ENCODE results near the gene CYP39A1.

CYP39A1 gene

GRCh38 chr6:46528961-46529750 lies 123.5 kb downstream of the CYP39A1 start:
- H2BK15ac ChIP-seq (ENCODE audit: low read length) = no peak overlapping the region
- no peak overlapping the region for H2BK12ac ChIP-seq (ENCODE audit: low read length)
- no peak overlapping the region for H2AFZ ChIP-seq (ENCODE audit: low read length)
- DNase-seq (ENCODE audit: low spot score) = no peak
- no peak overlapping the region for H3K23ac ChIP-seq (ENCODE audit: low read depth, low read length, poor library complexity)
- H3K18ac ChIP-seq (ENCODE audit: low read length) = no peak overlapping the region
- no peak overlapping the region for H2BK120ac ChIP-seq (ENCODE audit: low read depth, low read length)
- H3K4me3 ChIP-seq (ENCODE audit: low read length in 2 of 2) = no peak overlapping the region
- H3K14ac ChIP-seq (ENCODE audit: low read length) = no peak overlapping the region
- no peaks in the 10 kb centered on the region for H3K36me3 ChIP-seq (replicated peaks in 1 of 2; ENCODE audit: control insufficient read depth in 2 of 2, insufficient read depth in 2 of 2, low read length in 2 of 2)
- no peaks in the 10 kb centered on the region for H3K4me1 ChIP-seq (ENCODE audit: control insufficient read depth in 2 of 2, insufficient read depth in 1 of 2, low read depth in 1 of 2, low read length in 2 of 2)
- H3K9ac ChIP-seq (ENCODE audit: low read depth, low read length, poor library complexity) = no peak overlapping the region
- no peak overlapping the region for H4K91ac ChIP-seq (ENCODE audit: low read depth, low read length, poor library complexity)
- no peak overlapping the region for H3K27ac ChIP-seq (replicated peaks; ENCODE audit: low read length)
- H3K4ac ChIP-seq (ENCODE audit: low read length) = no peak overlapping the region
- no peaks in the 10 kb centered on the region for H3K9me3 ChIP-seq (replicated peaks in 1 of 2; ENCODE audit: control insufficient read depth in 2 of 2, insufficient read depth in 1 of 2, low read depth in 1 of 2, low read length in 2 of 2)
- no peaks in the 10 kb centered on the region for H3K27me3 ChIP-seq (ENCODE audit: control insufficient read depth in 3 of 3, insufficient read depth in 3 of 3, low read depth in 1 of 3, low read length in 3 of 3)
- no peak overlapping the region for H2AK5ac ChIP-seq (ENCODE audit: low read depth, low read length)
- H3K79me1 ChIP-seq (ENCODE audit: low read depth, low read length) = no peaks in the 10 kb centered on the region
- H3K4me2 ChIP-seq (ENCODE audit: insufficient read depth, low read length, poor library complexity, severe bottlenecking) = no peak overlapping the region
- H2BK5ac ChIP-seq (ENCODE audit: low read length) = no peak overlapping the region
- H4K8ac ChIP-seq (ENCODE audit: low read depth, low read length) = no peak overlapping the region
- WGBS, 2 donors (ENCODE audit: extremely low coverage in 2 of 2, insufficient read length in 2 of 2, insufficient replicate concordance in 1 of 2) = no CpG with 5 or more reads among the region's 3 CpGs

- no peak overlapping the region for H2BK15ac ChIP-seq (ENCODE audit: low read length)
- no CpG with 5 or more reads among the region's 2 CpGs for WGBS, 2 donors (ENCODE audit: extremely low coverage in 2 of 2, insufficient read length in 2 of 2, insufficient replicate concordance in 1 of 2)
- no peak overlapping the region for H2BK5ac ChIP-seq (ENCODE audit: low read length)
- H3K27me3 ChIP-seq (ENCODE audit: control insufficient read depth in 3 of 3, insufficient read depth in 3 of 3, low read depth in 1 of 3, low read length in 3 of 3) = no peaks in the 10 kb centered on the region
- H3K9me3 ChIP-seq (replicated peaks in 1 of 2; ENCODE audit: control insufficient read depth in 2 of 2, insufficient read depth in 1 of 2, low read depth in 1 of 2, low read length in 2 of 2) = no peaks in the 10 kb centered on the region
- H3K9ac ChIP-seq (ENCODE audit: low read depth, low read length, poor library complexity) = no peak overlapping the region
- H2AK5ac ChIP-seq (ENCODE audit: low read depth, low read length) = no peak overlapping the region
- DNase-seq (ENCODE audit: low spot score) = no peak
- H3K4me3 ChIP-seq (ENCODE audit: low read length in 2 of 2) = no peak overlapping the region
- no peak overlapping the region for H3K18ac ChIP-seq (ENCODE audit: low read length)
- no peak overlapping the region for H3K4ac ChIP-seq (ENCODE audit: low read length)
- H2AFZ ChIP-seq (ENCODE audit: low read length) = no peak overlapping the region
- no peak overlapping the region for H2BK120ac ChIP-seq (ENCODE audit: low read depth, low read length)
- H3K14ac ChIP-seq (ENCODE audit: low read length) = no peak overlapping the region
- H4K8ac ChIP-seq (ENCODE audit: low read depth, low read length) = no peak overlapping the region
- no peak overlapping the region for H3K27ac ChIP-seq (replicated peaks; ENCODE audit: low read length)
- H4K91ac ChIP-seq (ENCODE audit: low read depth, low read length, poor library complexity) = no peak overlapping the region
- no peak overlapping the region for H3K23ac ChIP-seq (ENCODE audit: low read depth, low read length, poor library complexity)
- no peaks in the 10 kb centered on the region for H3K79me1 ChIP-seq (ENCODE audit: low read depth, low read length)
- H3K36me3 ChIP-seq (replicated peaks in 1 of 2; ENCODE audit: control insufficient read depth in 2 of 2, insufficient read depth in 2 of 2, low read length in 2 of 2) = no peaks in the 10 kb centered on the region
- no peak overlapping the region for H2BK12ac ChIP-seq (ENCODE audit: low read length)
- H3K4me1 ChIP-seq (ENCODE audit: control insufficient read depth in 2 of 2, insufficient read depth in 1 of 2, low read depth in 1 of 2, low read length in 2 of 2) = no peaks in the 10 kb centered on the region
- H3K4me2 ChIP-seq (ENCODE audit: insufficient read depth, low read length, poor library complexity, severe bottlenecking) = no peak overlapping the region
These were observed 126.0 kb downstream of the CYP39A1 start for GRCh38 chr6:46526607-46527006.

DNA sequence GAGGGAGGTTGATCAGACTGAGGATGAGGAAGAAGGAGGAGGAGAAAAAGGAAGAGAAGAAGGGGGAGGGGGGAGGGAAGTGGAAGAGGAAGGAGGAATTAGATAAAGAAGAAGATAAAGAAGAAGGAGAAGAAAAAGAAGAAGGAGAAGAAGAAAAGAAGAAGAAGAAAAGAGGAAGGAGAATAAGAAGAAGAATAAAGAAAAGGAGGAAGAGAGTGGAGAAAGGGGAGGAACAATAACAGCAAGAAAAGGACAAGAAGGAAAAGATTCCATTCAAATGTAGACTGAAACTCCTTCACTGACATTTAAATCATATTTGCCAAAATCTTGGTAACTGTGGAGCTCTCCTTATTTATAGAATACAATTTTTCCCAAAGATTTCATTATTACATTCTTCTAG lies 127.0 kb downstream of the CYP39A1 start:
- Histone ChIP-seq H3K9ac (ENCODE audit: low read depth, low read length, poor library complexity) (no peak overlapping the region), H3K4me3 (ENCODE audit: low read length in 2 of 2) (no peak overlapping the region), H3K18ac (ENCODE audit: low read length) (no peak overlapping the region), H3K4me1 (ENCODE audit: control insufficient read depth in 2 of 2, insufficient read depth in 1 of 2, low read depth in 1 of 2, low read length in 2 of 2) (no peaks in the 10 kb centered on the region), H3K14ac (ENCODE audit: low read length) (no peak overlapping the region), H3K79me1 (ENCODE audit: low read depth, low read length) (no peaks in the 10 kb centered on the region), H4K91ac (ENCODE audit: low read depth, low read length, poor library complexity) (no peak overlapping the region), H3K36me3 (replicated peaks in 1 of 2; ENCODE audit: control insufficient read depth in 2 of 2, insufficient read depth in 2 of 2, low read length in 2 of 2) (no peaks in the 10 kb centered on the region), H3K27ac (replicated peaks; ENCODE audit: low read length) (no peak overlapping the region), H2AFZ (ENCODE audit: low read length) (no peak overlapping the region), H2BK5ac (ENCODE audit: low read length) (no peak overlapping the region), H3K4me2 (ENCODE audit: insufficient read depth, low read length, poor library complexity, severe bottlenecking) (no peak overlapping the region), H3K9me3 (replicated peaks in 1 of 2; ENCODE audit: control insufficient read depth in 2 of 2, insufficient read depth in 1 of 2, low read depth in 1 of 2, low read length in 2 of 2) (no peaks in the 10 kb centered on the region), H2BK120ac (ENCODE audit: low read depth, low read length) (no peak overlapping the region), H2BK12ac (ENCODE audit: low read length) (no peak overlapping the region), H4K8ac (ENCODE audit: low read depth, low read length) (no peak overlapping the region), H3K23ac (ENCODE audit: low read depth, low read length, poor library complexity) (no peak overlapping the region), H3K27me3 (ENCODE audit: control insufficient read depth in 3 of 3, insufficient read depth in 3 of 3, low read depth in 1 of 3, low read length in 3 of 3) (no peaks in the 10 kb centered on the region), H2BK15ac (ENCODE audit: low read length) (no peak overlapping the region), H2AK5ac (ENCODE audit: low read depth, low read length) (no peak overlapping the region), H3K4ac (ENCODE audit: low read length) (no peak overlapping the region)
- DNase-seq (ENCODE audit: low spot score) = no peak

DNA sequence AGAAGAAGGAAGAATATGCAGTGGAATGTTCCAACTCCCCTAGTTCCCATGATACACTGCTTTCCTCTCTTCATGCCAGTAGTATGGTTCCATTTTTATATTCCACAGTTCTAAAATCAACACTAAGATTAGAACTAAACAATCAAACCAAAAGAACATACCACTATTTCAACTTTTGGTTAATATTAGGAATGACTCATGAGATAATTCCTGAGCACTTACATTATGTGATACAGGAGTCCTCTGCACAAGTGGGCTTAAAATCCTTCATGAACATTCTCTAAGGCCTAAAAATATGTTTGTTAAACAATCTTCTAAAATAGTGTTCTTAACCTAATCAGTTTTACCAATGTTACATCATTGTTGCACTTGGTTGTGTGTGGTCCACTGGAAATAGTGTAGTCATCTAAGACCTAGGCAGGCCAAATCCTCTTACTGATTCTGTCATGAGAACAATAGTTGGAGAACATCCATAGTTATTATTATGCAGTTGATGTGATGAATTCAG lies 131.1 kb downstream of the CYP39A1 start:
- H3K4me3 ChIP-seq (ENCODE audit: low read length in 2 of 2) = no peak overlapping the region
- H3K23ac ChIP-seq (ENCODE audit: low read depth, low read length, poor library complexity) = no peak overlapping the region
- H4K91ac ChIP-seq (ENCODE audit: low read depth, low read length, poor library complexity) = no peak overlapping the region
- no peak overlapping the region for H3K9ac ChIP-seq (ENCODE audit: low read depth, low read length, poor library complexity)
- H2BK15ac ChIP-seq (ENCODE audit: low read length) = no peak overlapping the region
- H3K9me3 ChIP-seq (replicated peaks in 1 of 2; ENCODE audit: control insufficient read depth in 2 of 2, insufficient read depth in 1 of 2, low read depth in 1 of 2, low read length in 2 of 2) = no peaks in the 10 kb centered on the region
- no peak overlapping the region for H3K4ac ChIP-seq (ENCODE audit: low read length)
- no peak overlapping the region for H3K14ac ChIP-seq (ENCODE audit: low read length)
- no peaks in the 10 kb centered on the region for H3K36me3 ChIP-seq (replicated peaks in 1 of 2; ENCODE audit: control insufficient read depth in 2 of 2, insufficient read depth in 2 of 2, low read length in 2 of 2)
- no peak overlapping the region for H3K27ac ChIP-seq (replicated peaks; ENCODE audit: low read length)
- no peak overlapping the region for H2BK120ac ChIP-seq (ENCODE audit: low read depth, low read length)
- H3K18ac ChIP-seq (ENCODE audit: low read length) = no peak overlapping the region
- H3K4me1 ChIP-seq (ENCODE audit: control insufficient read depth in 2 of 2, insufficient read depth in 1 of 2, low read depth in 1 of 2, low read length in 2 of 2) = no peaks in the 10 kb centered on the region
- no peak for DNase-seq (ENCODE audit: low spot score)
- no peaks in the 10 kb centered on the region for H3K79me1 ChIP-seq (ENCODE audit: low read depth, low read length)
- H3K27me3 ChIP-seq (ENCODE audit: control insufficient read depth in 3 of 3, insufficient read depth in 3 of 3, low read depth in 1 of 3, low read length in 3 of 3) = no peaks in the 10 kb centered on the region
- no peak overlapping the region for H3K4me2 ChIP-seq (ENCODE audit: insufficient read depth, low read length, poor library complexity, severe bottlenecking)
- no peak overlapping the region for H2AFZ ChIP-seq (ENCODE audit: low read length)
- H2AK5ac ChIP-seq (ENCODE audit: low read depth, low read length) = no peak overlapping the region
- no peak overlapping the region for H2BK5ac ChIP-seq (ENCODE audit: low read length)
- H2BK12ac ChIP-seq (ENCODE audit: low read length) = no peak overlapping the region
- no peak overlapping the region for H4K8ac ChIP-seq (ENCODE audit: low read depth, low read length)

Measured in neuronal stem cell (in vitro differentiated cells).